ENCODE measurements around the gene BPHL.

Gene BPHL

DNA sequence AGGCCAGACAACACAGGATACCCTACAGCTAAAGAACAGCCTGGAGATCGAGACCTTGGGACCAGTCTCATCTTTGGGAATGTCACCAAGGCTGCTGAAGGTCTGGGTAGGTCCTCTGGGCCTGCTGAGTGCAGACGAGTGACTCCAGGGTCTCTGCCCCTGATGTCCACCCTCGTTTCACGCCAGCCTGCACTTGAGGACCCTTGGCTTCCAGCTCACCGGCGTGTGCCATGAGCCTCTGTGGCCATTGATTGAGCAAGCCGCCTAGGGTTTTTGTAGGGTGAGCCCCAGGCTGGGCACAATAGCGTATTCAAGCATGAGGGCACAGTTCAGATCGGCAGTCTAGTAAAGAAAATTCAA lies 4.3 kb downstream of the BPHL start:
- H3K4me1 Mint-ChIP-seq, result peaks cover 12% of the 10 kb centered on the region
- H3K27ac Mint-ChIP-seq, result no peak overlapping the region
- TF ChIP-seq, protein P1, sequence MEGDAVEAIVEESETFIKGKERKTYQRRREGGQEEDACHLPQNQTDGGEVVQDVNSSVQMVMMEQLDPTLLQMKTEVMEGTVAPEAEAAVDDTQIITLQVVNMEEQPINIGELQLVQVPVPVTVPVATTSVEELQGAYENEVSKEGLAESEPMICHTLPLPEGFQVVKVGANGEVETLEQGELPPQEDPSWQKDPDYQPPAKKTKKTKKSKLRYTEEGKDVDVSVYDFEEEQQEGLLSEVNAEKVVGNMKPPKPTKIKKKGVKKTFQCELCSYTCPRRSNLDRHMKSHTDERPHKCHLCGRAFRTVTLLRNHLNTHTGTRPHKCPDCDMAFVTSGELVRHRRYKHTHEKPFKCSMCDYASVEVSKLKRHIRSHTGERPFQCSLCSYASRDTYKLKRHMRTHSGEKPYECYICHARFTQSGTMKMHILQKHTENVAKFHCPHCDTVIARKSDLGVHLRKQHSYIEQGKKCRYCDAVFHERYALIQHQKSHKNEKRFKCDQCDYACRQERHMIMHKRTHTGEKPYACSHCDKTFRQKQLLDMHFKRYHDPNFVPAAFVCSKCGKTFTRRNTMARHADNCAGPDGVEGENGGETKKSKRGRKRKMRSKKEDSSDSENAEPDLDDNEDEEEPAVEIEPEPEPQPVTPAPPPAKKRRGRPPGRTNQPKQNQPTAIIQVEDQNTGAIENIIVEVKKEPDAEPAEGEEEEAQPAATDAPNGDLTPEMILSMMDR (IDR thresholded peaks at IDR 0.05; ENCODE audit: unreplicated experiment in 3 of 3), result no peak
- no peaks in the 10 kb centered on the region for H3K27me3 Mint-ChIP-seq (ENCODE audit: low read depth)
- H3K9me3 Mint-ChIP-seq, result no peaks in the 10 kb centered on the region
- peaks cover 12% of the 10 kb centered on the region for H3K36me3 Mint-ChIP-seq (ENCODE audit: low read depth)
- H3K4me3 Mint-ChIP-seq, result no peak overlapping the region

DNA sequence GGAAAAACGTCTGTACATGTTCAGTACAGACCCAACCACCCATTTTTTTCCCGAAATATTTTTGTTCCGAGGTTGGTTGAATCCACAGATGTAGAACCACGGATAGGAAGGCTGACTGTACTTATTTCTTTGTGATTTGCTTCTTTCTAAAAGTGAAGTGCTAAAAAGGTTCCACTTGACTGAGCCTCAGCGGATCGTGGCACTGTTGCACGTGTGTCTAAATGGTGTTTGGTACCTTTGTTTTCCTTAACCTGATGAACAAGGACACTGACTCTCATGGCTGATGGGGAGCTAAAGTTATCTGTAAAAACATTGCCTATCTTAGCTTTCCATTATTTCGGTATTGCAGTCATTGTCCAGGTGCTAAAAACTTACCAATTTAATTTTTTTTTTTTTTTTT lies 6.2 kb downstream of the BPHL start:
- TF ChIP-seq, protein P1 (IDR thresholded peaks at IDR 0.05; ENCODE audit: unreplicated experiment in 3 of 3), result no peak
- H3K27ac Mint-ChIP-seq, result no peak overlapping the region
- H3K4me3 Mint-ChIP-seq, result no peak overlapping the region
- peaks cover under 1% of the 10 kb centered on the region for H3K4me1 Mint-ChIP-seq
- no peaks in the 10 kb centered on the region for H3K9me3 Mint-ChIP-seq
- H3K27me3 Mint-ChIP-seq (ENCODE audit: low read depth), result no peaks in the 10 kb centered on the region
- H3K36me3 Mint-ChIP-seq (ENCODE audit: low read depth), result peaks cover 28% of the 10 kb centered on the region

DNA sequence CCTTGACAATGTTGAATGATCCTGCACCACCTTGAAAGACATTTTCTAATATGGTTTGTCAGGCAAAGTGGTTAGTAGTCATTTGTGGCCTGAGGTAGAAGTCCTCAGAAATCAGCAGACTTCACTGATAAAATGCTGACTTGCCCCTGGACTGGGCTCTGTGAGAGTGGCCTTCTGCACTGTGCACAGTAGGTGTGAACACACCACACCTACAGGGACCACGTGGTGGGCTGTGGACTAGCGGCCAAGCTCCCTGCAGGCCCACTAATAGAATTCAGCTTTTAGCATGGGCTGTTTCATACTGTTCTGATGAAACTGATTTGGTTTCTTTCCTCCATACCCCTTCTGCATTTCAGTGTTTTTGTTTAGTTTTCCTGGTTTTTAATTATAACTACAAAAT lies 7.3 kb downstream of the BPHL start:
- Mint-ChIP-seq H3K27me3 (ENCODE audit: low read depth) (no peaks in the 10 kb centered on the region), H3K4me3 (no peak overlapping the region), H3K36me3 (ENCODE audit: low read depth) (peaks cover 33% of the 10 kb centered on the region), H3K4me1 (no peaks in the 10 kb centered on the region), H3K9me3 (no peaks in the 10 kb centered on the region), H3K27ac (no peak overlapping the region)
- TF ChIP-seq, protein P1 (IDR thresholded peaks at IDR 0.05; ENCODE audit: unreplicated experiment in 3 of 3), result no peak

DNA sequence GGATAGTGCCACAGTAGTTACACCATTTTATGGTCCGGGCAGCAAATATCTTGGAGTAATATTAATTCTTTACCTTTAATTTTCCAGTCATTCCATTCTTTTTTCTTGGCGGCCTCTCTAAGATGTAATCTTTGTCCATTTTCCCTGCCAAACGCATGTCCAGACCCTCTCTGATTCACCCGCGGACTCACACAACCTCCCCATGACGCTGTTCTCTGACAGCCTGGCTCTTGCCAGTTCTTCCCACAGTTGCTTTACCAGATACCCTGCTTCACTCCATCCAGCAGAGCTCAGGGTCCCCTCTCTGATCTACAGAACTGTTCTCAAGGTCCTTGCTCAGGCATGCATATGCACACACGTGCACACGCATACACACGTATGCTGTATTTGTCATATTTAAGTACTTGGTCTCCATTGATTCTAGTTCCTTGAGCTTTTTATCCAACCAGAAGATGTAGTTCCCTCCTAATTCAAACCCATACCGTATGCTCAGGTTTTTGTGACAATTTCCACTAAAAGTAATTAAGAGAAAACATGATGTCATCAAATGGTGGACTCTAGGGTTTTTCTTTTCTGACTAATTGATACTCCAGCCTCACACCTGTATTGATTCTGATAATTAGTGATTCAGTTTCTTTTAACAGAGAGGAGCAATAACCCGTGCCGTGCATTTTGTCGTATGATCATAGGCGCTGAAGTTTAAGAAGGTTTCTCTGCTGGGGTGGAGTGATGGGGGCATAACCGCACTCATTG lies 10.0 kb downstream of the BPHL start:
- TF ChIP-seq, protein P1 (IDR thresholded peaks at IDR 0.05; ENCODE audit: unreplicated experiment in 3 of 3), result no peak
- Mint-ChIP-seq H3K4me1 (no peaks in the 10 kb centered on the region), H3K27ac (no peak overlapping the region), H3K27me3 (ENCODE audit: low read depth) (no peaks in the 10 kb centered on the region), H3K4me3 (no peak overlapping the region), H3K9me3 (no peaks in the 10 kb centered on the region), H3K36me3 (ENCODE audit: low read depth) (peaks cover 54% of the 10 kb centered on the region)

DNA sequence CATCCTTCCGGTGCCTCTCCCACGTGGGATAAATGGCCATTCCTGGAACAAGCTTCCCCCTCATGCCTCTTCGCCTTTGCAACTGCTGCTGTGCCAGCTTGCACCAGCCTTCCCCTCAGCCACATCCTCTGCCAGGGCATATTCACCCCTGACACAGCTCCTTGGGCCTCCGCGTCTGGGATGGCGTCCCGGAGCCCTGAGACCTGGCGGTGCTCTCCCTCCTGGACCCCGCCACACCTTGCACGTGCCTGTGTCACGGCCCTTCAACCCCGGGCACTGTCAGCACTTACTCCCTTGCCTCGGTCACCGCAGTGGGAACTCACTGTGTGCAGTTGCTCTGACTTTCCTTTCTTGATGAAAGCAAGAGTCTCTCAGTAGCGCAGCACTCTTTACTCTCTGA lies 13.2 kb downstream of the BPHL start:
- peaks cover 73% of the 10 kb centered on the region for H3K36me3 Mint-ChIP-seq (ENCODE audit: low read depth)

More for the DNA sequence above, 13.2 kb downstream of the BPHL start:
- H3K27me3 Mint-ChIP-seq (ENCODE audit: low read depth), result no peaks in the 10 kb centered on the region
- no peaks in the 10 kb centered on the region for H3K9me3 Mint-ChIP-seq
- no peak overlapping the region for H3K4me3 Mint-ChIP-seq
- no peak overlapping the region for H3K27ac Mint-ChIP-seq
- H3K4me1 Mint-ChIP-seq, result peaks cover 15% of the 10 kb centered on the region
- TF ChIP-seq, protein P1 (IDR thresholded peaks at IDR 0.05; ENCODE audit: unreplicated experiment in 3 of 3), result no peak
